ENCODE results near the gene PKD1L1.
"Not testable (repeated sequence)": the region's sequence is repeated elsewhere in the genome, so short reads cannot be mapped to it uniquely, and the experiment has no call there.

The PKD1L1 gene

DNA sequence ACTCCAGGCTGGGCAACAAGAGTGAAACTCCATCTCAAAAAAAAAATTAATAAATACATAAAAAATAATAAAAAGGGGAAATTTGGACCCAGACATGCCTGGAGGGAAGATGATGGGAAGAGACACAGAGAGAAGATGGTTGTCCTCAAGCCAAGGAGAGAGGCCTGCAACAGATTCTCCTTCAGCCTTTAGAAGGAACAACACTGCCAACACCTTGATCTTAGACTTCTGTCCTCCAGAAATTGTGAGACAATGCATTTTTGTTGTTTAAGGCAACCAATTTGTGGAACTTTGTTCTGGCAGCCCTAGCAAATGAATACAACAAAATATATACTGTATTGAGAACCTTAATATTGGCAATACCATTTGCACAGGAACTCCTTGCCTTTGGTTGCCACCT is 186.1 kb downstream of the PKD1L1 start:
- no peak for DNase-seq

DNA sequence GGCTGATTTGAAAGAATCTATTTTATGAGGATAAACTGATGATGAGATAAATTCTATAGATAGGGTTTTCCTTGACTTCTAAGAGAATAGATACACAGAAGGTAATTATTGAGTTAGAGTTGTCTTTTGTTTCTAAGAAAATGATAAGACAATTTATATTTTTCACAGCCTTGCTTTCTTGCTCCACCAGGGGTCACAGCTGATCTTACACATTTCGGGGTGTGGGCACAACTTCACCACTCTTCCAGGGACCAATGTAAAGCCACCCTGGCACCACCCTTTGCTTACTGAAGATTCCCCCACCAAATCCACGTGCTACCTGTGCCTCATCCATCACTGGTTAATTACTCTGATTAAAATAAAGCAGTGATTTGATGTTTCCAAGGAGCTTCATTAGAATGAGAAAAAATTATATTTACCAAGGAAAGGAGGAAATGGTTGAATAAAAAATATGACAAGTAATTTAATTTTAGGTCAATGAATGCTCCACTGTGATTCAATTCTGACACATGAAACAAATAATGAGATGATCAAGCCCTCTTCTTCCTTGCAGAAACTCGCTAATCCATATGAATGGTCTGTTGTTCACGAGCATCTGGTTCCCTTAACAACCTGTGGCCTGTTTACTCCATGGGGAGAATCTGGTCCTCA is 189.1 kb downstream of the PKD1L1 start:
- peak; percentile 43 for DNase-seq

DNA sequence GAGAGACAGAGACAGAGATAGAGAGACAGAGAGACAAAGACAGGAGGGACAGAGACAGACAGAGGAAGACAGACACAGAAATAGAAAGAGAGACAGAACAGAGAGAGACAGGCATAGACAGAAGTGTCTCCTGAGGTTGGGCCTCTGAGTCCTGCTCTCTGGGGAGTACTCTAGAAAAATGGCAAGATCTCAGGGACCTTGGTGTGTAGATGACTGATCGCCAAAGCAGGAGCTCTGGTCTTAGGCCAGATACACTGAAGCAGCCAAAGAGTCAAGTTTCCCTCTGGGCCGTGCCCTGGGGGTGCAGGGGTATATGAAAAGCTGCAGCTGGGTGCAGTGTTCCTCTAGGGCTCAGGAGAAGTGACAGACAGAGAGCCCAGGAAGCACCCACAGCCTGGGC is 189.7 kb downstream of the PKD1L1 start:
- DNase-seq: no peak

DNA sequence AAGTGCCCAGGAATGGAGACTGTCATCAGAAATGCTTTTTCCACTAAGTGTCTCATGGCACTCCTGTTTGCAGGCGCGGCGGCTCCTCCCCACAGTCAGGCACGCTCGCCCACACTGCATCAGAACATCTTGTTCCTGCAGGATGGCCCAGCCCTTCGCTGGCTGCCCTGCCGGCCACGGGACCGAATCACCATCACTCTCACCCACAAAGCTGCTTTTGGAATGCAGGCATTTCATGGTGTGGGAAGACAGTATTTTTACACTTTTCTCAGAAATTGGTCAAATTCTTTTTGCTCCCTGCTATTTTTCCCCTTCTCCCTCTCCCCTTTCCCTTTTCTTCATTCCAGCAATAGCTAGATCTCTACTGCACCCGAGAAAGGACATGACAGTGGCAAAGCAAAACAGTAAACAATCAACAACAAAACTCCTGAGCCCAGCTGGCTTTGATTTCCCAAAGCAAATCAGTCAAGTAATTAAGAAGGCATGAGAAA is 190.3 kb downstream of the PKD1L1 start:
- DNase-seq: no peak

DNA sequence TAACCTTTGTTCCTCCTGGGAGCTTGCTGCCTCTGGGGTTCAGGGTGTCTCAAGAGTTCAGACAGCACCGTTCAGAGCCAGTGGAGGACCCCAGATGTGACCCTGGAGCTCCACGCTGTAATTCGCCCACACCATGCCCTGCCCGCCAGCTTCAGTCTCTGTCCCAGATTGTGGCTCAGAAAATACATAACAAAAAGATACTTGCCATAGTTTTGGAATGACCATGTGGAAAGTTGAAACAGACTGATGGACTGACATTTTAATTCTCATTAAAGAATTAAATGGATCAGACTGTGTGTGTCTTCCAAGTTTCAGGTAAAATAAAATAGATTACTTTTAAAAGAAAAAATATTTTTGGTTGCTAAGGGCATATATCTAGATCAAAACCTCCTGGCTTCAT is 191.6 kb downstream of the PKD1L1 start:
- DNase-seq: no peak

DNA sequence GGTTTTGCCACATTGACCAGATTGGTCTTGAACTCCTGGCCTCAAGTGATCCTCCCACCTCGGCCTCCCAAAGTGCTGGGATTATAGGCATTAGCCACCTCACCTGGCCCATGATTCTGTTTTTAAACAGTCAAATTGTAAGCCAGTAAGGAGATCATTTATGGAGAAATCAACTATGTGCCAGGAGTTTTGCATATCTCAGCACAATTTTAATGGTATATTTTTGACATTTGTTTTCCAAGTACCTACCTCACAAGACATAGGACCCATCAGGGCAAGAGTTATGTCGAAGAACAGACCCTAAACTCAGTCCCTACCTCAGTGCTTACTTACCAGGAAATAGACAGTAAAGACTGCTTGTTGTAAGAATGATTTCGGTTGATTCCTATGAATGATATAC is 193.0 kb downstream of the PKD1L1 start:
- DNase-seq: no peak

DNA sequence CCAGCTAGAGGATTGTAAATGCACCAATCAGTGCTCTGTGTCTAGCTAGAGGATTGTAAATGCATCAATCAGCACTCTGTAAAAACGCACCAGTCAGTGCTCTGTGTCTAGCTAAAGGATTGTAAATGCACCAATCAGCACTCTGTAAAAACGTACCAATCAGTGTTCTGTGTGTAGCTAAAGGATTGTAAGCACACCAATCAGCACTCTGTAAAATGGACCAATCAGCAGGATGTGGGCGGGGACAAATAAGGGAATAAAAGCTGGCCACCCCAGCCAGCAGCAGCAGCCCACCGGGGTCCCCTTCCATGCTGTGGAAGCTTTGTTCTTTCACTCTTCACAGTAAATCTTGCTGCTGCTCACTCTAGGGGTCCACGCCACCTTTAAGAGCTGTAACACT is 196.5 kb downstream of the PKD1L1 start:
- DNase-seq: not testable (repeated sequence)

DNA sequence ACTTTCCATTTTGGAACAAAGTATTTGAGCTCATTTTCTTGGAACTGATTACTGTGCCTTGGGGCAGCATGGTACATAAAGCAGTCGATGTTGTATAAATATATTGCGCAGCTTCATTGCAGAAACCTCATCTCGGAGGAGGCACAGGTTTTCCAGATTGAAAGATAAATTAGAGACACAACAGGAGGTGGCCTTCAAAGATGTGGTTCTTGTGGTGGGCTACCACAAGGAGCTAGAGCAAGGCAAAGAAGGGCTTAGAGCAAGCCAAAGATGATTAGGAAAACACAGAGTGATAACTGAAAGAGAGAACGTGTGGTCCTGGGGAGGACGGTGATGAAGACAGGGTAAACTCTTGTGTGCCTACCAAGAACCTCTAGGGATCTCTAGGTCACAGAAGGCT is 197.2 kb downstream of the PKD1L1 start:
- DNase-seq: peak; percentile 48

DNA sequence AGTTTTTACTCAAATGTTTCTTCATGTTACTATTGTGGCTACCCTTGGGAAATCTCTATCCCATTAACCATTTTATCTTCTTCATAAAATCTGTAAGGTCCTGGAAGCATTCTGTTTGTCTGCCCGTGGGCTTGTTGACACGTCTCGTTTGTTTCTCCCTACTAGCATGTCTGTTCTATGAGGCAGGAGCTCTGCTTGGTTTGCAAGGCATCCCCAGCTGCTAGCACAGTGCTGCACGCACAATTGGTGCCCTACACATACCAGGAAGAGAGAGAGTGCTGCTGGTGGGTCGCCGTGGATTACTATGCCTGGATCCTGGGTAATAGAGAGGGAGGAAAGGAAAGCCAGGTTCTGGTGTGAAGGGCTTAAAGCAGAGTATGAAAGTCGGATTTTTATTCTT is 200.2 kb downstream of the PKD1L1 start:
- DNase-seq: no peak

DNA sequence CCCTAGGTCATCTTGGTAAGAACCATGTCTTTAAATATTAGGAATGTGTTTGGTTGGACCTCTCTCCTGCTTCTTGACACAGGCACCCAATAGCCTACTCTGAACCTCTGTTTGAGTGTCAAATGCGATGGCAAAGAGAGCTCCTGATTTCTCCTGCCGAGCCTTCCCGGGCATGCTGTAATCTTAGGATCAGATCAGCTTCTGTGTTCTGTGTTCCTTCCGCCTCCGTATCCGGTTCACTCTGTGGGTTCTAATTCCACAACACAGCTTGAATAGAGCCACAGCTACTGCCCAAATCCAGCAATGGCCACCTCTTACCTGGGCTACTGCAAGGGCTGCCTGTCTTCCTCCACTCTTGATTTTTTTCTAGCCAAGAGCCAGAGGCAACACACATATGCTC is 201.1 kb downstream of the PKD1L1 start:
- DNase-seq: no peak

DNA sequence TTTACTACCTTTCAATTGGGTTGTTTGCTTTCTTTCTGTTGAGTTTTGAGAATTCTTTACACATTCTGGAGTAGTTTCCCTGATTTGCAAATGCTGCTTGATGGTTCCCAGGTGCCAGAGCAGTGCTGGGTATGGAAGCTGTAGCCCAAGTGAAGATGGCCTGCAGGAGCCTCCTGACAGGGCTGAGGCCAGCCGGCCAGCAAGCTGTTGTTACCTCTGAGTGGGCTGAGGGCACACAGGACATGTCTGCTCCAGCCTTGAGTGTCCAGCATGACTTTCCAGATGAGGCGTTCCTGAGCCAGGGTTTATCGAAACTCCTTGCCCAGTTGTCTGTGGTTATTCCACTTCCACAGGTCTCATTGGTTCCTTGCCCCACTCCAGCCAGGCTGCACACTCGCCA is 201.8 kb downstream of the PKD1L1 start:
- DNase-seq: no peak

DNA sequence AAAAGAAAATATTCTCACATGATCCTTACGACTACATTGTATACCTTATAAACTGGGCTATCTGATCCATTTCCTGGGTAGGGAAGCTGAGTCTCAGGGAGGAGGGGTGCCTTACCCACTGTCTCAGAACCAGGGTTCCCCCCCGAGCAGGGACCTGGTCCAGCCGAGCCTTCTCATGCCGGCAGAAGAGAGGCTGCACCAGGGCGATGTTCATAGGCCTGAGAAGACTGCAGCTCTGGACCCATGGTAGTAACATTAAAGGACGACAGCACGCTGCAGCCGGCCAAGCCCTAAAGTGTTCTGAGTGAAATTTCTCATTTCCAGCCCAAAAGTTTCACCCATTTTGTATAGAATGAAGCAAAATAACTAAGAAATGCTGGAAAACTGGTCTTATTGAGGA is 203.4 kb downstream of the PKD1L1 start:
- DNase-seq: no peak

DNA sequence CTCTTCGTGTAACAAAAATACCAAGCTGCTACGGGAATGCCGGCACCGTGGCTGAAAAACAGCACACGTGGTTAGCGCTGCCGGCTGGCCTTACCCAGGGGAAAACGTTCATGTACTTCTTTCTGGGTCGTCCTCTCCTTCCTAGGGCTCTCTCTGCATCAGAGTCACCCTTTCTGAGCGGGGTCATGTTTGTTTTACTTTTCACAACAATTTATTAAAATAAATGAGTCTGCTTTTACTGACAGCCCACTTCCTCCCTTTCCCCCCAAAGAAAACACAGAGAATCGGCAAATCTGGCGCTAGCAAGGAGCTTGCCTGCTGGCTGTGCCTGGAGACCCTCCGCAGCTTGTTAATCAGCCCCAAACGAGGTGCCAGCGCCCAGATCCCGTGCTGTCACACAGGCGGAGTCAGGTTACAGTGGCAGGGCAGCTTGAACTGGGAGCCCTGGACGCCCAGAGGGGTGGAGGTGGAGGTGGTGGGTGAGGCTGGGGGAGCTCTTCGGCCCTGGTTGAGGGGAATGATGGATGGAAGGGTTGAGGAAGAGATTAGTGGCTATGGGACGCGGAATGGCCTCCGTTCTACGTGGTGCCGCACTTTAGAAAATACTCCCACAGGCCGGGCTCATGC is 204.2 kb downstream of the PKD1L1 start:
- no peak for DNase-seq

DNA sequence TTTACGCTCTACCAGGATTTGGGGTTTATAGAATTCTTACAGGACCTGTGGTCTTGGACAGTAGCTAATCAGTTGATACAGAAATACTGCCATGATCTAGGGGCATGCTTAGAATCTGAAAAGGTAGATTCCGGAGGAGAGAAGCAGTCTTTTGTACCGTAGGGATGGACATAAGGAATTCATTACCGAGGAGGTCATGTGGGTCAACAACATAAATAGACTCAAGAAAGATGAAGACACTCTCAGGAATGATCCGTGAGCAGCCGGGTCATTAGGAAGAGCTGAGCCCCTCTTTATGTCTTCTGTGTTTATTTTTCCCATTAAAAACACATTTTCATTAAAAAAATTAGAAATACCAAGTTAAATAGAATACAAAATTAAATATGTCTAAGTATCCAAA is 206.3 kb downstream of the PKD1L1 start:
- no peak for DNase-seq

DNA sequence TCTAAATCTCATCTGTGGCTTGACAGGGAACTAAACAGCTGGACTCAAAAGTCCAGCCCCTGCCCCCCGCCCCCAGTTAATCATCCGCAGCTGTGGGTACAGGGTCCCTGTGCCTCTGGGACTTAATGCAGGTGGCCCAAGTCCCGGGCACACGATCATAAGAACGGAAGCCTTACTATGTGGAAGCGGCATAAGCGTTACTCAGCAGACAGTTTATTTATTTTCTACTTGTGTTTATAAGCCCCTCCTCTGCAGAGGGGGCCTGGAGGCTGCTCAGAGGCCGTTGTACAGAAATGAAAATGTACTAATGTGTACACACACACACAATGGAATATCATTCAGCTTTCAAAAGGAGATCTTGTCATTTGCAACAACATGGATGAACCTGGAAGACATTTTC is 208.4 kb downstream of the PKD1L1 start:
- no peak for DNase-seq

DNA sequence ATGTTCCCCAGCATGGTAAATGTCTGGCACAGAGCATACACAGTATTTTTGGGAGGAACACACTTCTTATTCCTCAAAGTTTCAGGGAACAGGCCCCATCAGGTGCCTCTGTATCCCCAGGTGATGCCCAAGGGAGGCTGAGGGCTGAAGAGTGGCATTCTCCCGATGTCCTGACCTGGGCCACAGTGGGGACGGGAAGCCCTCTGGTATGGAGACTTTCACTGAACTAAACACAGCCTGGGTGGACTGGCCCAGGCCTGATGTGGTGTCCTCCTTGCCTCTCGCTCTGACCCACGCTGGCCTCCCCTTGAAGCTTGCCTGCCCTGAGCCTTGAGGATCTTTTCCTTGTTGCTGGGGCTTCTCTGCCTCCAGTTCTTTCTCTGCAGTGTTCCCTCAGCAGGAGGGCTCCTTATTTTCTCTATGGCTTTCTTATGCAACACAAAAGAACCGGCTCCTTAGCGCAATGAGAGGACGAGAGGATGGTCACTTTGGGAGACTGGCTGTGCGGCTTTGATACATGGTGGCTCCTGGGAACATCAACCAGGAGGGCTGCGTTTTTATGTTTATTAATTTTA is 208.9 kb downstream of the PKD1L1 start:
- no peak for DNase-seq

DNA sequence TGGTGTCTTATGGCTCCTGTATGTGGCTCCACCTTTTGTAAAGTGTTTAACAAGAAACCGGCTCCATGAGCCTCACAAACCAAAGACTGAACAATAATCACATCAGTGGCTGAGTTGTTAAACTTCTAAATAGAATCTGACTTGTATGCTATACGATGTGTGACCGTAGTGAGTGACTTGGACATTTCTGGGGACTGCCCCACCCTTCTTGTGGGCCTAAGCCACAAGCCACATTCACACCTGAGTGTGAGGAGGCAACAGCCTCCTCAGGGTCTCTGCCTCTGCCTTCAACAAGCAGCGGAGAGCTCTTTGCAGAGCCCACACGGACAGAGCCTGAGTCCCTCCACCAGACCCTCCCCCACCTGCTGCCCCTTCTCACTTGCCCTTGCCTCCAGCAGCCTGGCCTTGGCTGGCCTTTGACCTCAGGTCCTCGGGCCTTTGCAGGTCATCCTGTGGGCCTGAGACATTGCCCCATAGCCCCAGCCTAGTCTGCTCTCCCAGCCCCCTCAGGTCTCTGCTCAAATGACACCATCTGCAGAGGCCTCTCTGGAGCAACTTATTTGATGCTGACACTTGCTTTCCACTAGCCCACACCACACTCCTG is 209.6 kb downstream of the PKD1L1 start:
- no peak for DNase-seq

DNA sequence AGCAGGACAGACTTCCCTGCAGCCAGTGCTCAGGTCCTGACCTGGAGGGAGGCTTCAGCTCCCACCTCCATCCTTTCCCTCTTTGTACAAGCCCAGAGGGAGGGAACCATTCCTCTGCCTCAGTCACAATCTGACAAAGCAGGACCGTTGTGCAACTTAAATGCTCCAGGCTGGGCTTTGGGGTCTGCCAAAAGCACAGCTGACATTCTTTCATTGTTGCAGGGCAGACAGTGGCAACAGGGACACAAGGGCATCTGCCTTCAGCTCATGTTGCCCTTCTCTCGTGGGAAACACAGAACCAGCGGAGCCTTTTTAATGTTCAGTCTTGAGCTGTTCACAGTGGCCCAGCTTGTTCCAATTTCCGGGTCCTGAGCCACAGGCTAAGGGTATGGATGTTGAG is 210.7 kb downstream of the PKD1L1 start:
- DNase-seq: no peak

DNA sequence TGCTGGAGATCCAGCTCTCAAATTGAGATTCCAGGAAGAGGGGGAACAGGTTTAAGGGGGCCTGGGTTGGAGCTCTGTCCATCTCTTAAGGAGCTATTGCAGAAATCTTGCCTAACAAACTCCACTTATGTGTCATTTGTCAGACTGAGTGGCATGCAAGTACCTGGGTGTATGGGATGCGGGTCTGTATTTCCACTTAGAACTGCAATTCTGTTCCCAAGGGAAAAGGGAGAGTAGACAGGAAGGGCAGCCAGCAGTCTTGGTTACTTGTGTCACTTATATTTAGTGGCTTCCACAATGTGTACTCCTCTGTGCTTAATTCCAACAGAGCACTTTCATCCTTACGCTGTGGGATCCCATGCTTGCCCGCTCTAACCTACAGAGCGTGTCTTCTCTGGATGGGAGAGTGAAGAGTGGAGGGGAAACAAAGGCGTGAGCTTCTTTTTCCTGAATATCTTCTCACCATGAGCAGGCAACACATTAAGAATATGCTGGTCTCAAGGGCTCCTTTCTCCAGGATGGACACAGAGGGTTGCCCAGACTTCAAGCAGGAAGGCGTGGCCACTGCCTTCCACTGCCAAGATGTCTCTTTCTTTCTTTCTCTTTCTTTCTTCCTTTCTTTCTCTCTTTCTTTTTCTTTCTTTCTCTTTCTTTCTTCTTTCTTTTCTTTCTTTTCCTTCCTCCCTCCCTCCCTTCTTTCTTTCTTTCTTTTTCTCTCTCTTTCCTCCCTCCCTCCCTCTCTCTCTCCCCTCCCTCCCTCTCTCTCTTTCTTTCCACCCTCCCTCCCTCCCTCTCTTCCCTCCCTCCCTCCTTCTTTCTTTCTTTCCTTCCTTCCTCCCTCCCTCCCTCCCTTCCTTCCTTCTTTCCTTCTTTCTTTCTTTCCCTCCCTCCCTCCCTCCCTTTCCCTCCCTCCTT is 212.6 kb downstream of the PKD1L1 start:
- DNase-seq: no peak

DNA sequence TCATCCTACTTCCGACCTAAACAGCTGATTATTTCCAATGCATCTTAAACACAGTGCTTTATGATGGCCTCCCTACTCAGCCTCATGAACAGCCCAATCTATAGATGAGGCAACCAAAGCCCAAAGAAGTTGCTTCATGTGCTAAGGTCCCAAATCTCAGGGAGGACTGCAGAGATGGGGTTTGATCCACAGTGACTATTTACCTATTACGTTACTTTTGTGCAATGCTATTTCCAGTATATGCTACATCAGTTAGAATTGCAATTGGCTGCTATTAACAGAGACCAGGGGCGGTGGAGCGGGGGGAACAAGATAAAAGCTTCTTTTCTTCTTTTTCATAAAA is 213.3 kb downstream of the PKD1L1 start:
- DNase-seq: no peak

DNA sequence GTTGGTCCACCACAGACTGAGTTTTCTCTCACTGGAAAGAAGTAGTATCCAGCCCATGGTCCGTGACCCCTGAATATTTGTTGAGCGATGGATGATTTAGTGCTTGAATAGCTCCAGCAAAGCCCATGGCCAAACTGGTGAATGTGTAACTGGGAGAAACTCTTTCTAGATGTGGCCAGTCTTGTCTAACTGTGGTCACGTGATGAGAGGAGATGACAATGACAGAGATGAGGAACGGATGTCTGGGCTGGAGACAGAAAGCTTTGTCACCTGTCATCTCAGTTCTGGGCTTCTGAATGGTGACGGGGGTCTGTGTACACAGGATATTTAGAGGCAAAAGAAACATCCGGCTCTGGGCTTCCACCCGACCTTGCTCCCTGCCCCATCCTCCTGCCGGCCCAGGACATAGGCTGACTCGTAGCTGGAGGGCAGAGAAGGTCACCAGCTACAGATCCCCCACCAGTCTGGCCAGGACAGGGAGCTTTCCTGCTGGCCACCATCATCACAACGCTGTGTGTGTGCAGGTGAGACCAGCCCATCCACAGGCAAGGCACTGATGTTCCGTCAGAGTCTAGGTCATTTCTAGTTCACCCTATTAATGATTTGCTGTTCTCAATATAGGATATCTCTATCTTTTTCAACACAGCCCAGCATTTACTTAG is 213.8 kb downstream of the PKD1L1 start:
- DNase-seq: no peak

DNA sequence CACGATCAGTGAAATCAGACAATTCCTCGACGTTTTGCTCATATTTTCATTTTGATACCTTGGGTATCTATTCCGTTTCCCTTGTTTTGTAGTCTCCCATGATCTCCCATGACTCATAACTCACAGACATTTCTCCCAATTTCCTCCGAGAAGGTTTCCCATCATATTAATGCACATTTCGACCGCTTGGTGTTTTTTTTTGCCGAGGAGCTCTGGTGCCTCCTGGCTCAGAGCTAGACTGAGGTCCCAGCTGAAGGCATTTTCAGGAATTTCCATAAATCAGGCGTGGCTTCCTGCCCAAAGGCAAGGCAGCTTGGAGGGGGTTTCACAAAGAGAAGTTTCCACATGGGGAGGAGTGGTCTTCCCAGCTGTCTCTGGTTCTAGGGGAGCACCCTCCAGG is 218.1 kb downstream of the PKD1L1 start:
- DNase-seq: no peak

Measured in hematopoietic multipotent progenitor cell treated with erythropoietin and hydrocortisone succinate and interleukin-3 and kit ligand, for 4 days (in vitro differentiated cells).